Mesenteric fat pad (tissue), 1 donor: ENCODE results near the gene PLA2G2C. TPM values are rescaled to one million over a fixed set of nuclear protein-coding genes. Genes with fewer than 3 reads are reported as not detected.
A peak's percentile ranks its signal among the peaks of the same experiment; 100 is the strongest.

Experiments
- DNase-seq: peaks from one replicate; pipeline ENCODE4 v3.0.0-alpha.2; 2020; ENCODE audit warnings: low spot score
- total RNA-seq: library from RNA; stranded (reverse); fragmentation: NEBNext Ultra II Directional; extraction: Animal tissue kit (Norgen Biotek cat#: 25700); gene quantifications from one replicate; pipeline ENCODE4 v1.2.1, GENCODE V29; 2021
- donor health status: DM: yes; HTN: yes; CAD: no.

PLA2G2C gene
- total RNA-seq, 1 donor from 2014 or later, result 0.74 TPM

DNA sequence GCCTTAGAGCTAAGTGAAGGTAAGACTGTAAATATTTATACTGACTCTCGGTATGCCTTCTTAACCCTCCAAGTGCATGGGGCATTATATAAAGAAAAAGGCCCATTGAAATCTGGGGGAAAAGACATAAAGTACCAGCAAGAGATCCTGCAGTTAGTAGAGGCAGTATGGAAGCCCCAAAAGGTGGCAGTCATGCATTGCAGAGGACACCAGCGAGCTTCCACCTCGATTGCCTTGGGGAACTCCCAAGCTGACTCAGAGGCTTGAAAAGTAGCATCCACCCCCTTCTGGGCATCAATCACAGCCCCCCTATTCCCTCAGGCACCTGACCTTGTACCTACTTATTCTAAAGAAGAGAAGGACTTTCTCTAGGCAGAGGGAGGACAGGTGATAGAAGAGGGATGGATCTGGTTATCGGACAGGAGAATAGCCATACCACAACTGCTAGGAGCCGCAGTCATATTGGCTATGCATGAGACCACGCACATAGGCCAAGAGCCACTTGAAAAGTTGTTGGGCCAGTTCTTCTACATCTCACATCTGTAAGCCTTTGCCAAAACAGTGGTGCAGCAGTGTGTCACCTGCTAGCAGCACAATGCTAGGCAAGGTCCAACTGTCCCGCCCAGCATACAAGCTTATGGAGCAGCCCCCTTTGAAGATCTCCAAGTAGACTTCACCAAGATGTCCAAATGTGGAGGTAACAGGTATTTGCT lies 27.8 kb downstream of the PLA2G2C start:
- no peak for DNase-seq

DNA sequence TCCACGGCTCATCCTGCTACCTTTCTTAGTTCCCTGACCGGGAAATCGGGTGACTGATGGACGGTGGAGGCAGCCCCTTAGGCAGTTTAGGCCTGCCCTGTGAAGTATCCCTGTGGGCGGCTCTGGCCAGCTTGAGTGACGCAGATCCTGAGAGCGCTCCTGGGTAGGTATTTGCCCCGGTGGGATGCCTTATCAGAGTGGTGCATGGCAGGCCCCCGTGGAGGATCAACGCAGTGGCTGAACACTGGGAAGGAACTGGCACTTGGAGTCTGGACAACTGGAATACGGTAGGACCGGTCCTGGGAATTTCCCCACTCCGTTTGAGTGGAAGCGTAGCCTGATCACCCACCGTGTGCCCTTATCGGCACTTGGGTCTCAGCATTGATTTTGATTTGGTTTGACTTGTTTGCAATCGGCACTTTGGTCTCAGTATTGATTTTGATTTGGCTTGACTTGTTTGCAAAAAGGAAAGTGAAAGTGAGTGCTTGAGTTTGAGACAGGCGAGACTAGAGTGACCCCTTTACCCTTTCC lies 32.0 kb downstream of the PLA2G2C start:
- peak; percentile 86 for DNase-seq

DNA sequence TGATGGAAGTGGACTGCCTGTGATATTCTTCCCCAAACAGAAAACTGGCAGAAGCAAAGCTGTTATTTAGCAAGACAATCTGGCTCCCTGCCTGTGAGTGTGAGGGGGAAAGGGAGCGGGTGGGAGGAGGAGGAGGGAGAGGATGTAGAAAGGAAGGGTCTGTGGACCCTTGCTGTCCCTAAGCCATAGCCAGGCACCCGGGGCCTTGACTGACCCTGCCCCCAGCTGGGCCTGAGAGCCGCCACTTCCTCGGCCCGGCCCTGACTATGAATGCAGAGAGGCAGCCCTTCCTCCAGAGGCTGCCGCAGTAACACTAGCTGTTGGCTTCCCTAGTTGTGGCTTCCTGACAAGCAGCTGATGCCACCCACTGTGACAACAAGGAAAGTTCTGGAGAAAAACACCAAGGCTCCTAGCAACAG lies 33.3 kb downstream of the PLA2G2C start:
- DNase-seq, result peak; percentile 86

DNA sequence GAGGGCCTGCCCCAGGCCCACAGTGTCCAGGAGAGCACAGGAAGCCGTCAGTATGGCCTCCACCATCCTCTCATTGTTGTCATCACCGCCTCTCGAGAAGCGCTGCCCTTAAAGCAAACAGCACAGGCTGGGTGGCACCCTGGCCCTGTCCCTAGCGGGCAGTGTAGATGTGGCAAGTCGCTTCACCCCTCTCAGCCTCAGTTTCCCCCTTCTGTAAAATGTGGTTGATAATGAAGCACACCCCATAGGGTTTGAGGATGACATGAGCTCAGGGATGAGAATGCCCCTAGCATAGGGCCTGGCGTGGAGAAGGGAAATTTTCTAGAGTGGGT lies 33.8 kb downstream of the PLA2G2C start:
- no peak for DNase-seq

DNA sequence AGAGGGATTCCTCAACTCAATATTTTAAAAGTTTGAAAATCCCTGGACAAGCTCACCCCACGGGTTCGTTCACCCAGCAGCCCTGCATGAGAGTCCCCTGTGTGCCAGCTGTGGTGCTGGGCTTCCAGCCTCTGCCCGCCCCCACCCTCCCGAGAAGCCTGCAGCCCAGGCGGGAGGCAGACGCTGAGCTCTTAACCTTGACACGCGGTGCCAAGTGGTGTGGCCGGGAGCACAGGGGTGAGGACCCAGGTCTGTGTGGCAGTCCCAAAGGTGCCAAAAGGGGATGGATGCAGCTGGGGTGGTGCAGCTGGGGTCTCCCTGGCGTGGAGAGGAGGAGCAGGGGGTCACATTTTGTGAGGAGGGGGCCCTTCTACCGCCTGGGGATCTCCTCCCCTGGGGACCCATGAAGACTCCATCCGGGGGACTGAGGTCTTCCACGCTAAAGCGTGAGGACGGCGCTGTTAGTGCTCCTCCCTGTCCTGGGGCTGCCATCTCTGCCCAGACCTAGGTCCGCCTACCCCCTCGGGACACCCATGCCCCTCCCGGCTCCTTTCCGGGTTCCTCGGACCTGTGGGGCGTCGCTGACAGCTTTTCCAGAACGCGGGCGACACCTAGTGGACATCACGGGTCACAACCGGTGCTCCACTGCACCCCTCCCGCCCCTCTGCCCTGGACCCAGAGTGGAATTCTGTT lies 34.3 kb downstream of the PLA2G2C start:
- peak; percentile 95 for DNase-seq

DNA sequence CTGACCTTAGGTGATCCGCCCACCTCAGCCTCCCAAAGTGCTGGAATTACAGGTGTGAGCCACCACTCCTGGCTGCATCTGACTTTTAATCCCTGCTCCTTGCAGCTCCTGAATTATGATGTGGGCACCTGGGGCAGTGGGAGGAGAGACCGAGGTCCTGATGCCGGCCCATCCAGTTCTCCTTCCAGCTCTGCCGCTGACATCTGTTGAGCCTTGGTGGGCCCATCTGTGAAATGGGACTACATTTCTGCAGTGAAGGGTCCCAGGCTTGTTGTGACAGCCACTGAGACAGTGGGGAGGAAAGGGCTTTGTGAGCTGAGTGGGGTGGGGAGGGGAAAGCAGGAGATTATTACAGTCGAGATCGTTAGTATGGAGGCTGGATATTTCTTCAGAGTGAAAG lies 35.3 kb downstream of the PLA2G2C start:
- no peak for DNase-seq

DNA sequence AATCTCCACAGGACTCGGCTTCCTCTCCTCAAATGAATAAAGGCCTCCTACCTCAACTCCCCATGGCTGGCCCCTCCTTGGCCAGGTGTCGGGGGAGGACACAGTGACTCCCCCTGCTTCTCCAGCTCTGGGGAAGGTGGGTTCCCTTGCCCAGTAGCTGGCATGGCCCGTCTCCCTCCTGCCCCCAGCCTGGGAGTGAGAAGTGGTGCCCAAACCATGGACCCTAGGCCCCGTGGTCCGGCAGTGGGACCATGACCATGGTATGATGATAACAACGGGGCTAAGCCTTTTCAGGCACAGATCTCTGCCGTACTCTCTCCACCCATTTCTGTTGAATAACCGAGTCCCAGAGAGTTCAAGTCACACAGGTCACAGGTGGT lies 36.0 kb downstream of the PLA2G2C start:
- DNase-seq, result no peak

DNA sequence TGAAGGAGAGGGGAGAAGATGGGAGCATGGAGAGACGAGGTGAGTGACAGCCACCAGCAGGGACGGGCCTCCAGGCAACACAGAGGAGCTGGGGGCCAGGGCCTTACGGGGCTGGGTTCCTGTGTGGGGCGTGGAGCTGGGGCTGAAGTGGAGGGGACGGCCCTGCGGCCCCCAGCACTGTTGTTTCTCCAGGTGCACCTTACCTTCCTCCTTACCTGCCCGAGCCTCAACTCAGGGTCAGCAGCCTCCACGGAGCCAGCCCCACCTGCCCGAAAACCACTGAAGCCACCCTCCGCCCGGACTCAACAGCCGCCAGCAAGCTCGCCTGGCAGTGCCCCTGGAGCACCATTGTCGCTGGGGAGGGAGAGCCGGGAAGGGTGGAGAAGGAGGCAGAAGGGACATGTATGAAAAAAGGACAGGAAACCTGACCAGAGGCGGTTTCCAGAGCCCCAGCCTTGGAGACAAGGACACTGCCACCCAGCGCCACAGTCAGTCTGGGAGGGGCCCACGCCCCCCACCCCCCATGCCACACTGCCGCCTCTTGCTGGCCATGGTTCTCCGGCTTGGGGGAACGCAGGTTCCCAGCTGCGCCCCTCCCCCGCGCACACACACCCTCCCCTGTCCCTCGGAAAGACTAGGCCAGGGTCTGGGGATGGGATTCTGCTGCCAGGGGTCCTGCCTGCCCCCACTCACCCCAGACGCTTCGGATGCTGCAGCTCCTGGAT lies 36.6 kb downstream of the PLA2G2C start:
- no peak for DNase-seq

DNA sequence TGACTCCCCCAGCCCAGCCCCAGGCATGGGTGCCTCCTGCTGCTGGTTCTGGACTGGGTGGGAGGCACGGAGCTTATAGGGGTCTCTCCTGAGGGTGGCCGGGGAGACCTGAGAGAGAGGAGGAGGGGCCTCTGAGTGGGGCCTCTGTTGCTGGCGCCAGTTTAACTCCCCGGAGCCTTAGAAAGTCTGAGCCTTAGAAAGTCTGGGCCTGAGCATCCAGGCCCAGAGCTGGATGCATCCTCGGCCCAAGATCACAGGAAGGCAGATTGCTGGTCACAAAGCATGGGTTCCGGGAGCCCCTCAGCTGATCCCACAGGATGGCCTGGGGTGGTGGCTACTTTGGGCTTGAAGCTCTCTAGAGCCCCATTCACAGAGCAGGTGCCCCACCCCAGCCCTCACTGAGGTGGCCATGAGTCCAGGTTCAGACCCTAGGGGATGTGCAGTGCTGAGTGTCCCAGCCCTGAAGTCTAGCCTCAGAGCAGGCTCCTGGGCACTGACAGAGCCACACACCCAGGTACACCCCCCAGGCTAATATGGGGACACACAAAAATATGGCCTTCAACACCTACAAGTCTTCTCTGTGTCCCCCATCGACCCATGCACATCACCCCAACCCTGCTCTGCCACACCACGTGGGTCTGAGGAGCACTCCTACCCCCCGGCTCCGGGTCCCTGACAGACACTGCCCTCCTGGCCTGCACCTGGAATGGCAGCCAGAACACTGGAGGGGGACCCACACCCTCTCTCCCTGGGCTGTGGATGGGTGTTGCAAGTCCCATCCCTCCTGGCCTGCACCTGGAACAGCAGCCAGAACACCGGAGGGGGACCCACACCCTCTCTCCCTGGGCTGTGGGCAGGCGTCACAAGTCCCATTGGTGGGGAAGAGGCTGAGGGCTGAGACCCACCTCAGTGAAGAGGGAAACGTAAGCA lies 37.5 kb downstream of the PLA2G2C start:
- no peak for DNase-seq

DNA sequence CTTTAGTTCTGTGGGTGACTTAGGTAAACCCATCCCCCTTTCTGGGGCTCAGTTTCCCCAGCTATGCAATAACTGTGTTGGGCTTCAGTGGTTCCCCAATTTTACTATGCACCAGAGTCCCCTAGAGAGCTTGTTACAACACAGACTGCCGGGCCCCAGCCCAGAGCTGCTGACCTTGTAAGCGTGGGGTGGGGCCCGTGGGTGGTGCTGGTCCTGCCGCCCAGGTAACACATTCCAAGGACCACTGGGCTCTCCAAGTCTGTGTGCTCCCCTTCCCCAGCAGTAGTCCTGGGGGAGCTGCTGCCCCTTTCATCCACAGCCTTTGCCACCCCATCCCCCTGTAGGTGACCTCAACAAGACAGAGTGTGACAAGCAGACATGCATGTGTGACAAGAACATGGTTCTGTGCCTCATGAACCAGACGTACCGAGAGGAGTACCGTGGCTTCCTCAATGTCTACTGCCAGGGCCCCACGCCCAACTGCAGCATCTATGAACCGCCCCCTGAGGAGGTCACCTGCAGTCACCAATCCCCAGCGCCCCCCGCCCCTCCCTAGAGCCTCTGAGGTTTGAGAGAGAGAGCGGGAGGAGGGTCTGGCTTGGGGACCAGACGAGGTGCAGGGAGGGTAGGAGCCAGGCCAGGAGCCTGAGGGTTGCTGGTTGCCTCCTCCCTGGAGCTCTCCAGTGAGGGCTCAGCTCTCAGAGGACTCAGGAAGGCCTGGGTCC lies 38.3 kb downstream of the PLA2G2C start:
- no peak for DNase-seq

DNA sequence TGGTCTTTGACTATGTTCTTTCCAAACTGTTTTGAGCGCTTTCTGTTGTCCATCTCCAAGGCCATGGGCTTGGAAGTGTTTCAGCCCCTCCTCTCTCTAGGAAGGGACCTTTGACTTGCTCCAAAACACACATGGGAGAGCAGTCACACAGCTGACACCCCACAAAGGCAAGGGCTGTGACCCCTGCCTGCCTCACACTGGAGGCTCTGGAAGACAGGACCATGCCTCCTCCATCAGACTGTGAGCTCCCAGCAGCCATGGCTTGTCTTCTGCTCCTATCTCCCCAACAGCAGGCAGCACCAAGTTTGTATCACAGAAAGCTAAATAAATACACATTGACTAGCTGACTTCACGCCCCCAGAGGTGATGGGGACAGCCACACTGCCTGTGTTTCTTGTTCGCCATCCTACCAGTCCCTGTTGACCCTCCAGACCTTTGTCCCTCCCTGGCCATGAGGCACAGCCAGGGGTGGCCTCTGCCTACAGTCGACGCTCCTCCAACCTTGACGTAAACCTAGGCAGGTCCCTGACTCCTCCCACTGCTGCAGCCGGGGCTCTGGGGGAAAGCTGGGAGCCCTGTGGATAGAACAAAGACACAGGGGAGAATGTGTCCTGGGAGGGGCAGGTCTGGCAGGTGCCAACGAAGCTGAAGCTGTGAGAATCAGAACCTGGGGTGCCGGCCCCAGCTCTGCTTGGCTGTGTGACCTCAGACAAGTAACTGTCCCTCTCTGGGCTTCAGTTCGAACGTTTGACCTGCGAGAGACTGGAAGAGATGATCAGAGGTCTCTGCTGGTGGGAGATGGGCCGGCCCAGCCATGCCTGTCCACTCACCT lies 42.4 kb downstream of the PLA2G2C start:
- DNase-seq, result no peak

DNA sequence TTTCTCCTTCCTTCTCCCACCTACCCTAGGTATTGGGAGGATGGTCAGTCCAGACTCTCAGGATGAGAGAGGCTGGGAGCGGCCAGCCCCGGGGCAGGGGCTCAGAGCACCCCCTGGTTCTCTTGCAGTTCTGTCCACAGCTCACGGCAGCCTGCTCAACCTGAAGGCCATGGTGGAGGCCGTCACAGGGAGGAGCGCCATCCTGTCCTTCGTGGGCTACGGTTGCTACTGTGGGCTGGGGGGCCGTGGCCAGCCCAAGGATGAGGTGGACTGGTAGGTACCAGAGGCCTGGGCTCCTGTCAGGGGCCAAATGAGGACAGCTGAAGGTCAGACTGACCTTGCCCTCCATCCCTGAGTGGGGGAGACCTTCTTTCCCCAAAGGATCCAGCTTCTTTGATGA lies 43.0 kb downstream of the PLA2G2C start:
- no peak for DNase-seq

DNA sequence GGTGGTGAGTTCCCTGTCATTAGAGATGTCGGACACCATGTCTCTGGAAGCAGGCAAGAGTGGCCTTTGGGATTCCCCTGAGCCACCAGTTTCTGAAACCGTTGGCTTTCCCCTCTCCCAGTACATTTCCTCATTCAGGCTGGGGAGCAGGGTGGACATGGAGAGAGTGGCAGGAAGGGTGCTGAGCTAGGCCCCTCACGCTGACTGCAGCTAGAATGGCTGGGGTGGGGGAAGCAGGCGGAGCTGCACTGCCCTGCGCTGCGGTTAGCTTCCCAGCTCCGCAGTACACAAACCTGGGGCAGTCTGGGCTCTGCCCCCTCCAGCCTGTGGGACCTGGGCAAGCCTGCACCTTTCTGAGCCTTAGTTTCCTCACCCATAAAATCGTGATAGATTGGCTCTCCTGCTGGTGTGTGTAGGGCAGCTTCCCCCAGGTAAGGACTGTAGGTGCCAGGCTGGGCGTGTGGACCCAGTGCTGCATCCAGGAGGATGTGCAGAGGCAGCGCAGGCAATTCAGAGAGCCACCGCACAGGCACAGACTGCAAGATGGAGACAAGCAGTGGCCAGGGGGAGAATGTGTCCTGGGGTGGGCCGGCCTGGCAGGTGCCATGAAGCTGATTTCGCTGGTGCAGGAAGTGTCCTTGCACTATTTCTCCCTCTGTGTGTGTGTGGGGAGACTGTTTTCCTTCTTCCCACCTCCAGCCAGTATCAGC lies 44.2 kb downstream of the PLA2G2C start:
- no peak for DNase-seq

DNA sequence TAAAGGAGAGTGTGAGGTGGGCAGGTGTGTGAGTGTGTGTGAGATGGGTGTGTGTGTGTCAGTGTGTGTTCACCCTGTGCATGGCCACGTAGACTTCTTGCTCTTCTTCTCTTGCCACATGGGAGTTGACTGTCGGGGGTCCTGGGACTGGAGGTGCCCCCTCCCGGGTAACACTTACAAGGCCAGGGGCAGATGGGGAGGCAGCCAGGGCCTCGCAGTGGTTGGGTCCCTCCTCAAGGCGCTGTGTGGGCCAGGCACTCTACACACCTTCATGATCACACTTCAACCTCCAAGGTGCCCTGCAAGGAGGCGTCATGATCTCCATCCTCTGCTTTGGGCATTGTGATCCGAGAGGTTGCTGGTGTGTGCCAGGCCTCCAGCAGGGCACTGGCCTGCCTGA lies 44.9 kb downstream of the PLA2G2C start:
- no peak for DNase-seq

DNA sequence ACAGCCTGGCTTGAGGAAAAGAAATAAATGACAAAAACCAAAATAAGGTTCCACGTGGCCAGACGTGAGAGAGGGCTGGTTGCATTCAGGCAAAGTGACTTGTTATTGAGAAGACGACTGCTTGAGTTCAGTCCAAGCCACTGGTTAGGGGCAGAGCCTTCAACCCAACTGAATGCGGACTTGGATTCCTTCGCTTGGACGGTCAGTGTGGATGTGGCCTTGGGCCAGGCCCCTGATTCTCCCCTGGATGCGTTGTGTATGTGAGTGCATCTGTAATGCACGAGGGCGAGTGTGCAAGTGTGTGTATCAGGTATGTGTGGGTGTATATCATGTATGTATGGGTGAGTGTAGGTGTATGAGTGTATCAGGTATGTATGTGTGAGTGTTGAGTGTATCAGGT lies 45.3 kb downstream of the PLA2G2C start:
- no peak for DNase-seq

DNA sequence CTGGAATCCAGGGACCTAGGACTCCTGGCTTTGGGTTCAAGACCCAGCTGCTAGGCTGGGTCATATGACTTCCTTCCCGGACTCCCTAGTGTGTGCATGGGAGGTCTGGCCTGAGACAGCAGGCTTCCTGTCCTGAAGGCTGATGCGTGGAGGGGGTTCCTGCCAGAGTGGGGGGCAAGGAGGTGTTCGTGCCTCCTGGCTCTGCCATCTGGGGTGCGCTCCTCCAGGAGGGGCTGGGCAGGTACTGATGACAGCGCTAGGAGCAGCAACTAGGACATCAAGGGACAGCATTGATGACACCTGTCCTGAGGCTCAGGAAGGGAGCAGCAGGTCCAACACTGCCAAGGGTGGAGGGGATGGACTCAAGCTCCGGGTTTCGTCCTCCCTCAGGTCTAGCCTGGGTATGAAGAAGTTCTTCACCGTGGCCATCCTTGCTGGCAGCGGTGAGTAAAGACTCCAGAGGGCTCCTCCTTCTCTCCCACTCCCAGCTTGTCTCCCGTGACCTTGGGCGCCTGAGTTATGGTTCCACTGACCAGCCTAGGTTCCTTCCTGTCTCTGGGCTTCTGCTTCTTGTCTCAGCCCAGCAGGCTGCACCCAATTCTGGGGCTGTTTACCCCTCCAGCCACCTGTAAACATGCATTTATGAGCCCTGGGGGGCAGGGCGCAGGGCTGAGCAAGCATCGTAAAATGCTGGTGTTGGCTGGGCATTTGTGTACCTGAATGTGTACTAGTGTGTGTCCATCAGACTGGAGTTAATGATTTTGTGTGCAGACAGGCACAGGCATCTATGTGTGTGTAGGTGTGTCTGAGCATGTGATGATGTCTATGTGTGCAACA lies 46.3 kb downstream of the PLA2G2C start:
- DNase-seq, result no peak

DNA sequence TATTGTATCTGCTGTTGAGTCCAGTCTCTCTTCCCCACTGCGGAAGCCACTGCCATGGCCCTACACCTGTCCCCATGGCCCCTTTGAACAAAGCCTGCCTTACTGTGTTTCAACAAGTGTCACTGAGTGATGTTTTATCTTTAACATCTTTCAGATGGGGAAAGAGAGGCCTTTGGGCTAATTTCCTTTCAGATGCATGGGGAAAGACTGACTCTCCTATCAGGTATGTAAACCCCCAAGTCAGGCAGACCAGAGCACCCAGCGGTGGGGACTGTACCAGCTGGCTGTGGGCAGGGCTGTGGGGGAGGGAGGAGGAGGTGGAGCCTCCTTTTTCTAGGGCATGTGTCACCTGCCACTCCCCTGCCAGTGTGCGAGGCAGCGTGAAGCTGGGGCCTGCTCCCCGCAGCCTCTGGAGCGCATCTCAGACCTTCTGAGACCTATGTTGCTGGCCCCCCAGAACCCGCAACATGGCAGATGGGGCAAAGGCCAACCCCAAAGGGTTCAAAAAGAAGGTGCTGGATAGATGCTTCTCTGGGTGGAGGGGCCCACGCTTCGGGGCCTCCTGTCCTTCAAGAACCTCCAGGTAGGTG lies 47.3 kb downstream of the PLA2G2C start, which contains the start of gene PLA2G2F:
PLA2G2F (plus strand) TSS at position 363 of the 590 bp plus-strand sequence; CDS start at position 468, 105 bp downstream.
- no peak for DNase-seq
